BLaER1 treated with 17β-estradiol and CSF1 and Interleukin-3, amounts not matched to agents 10 nM and 100 nM (cell line): ENCODE results near the gene SLC50A1.

ENCODE experiments used
- H3K27ac ChIP-seq, 11 experiments: shearing (Covaris generic); formaldehyde crosslinking; 2 replicates each; pipeline ENCODE4 v1.8.1; 2022
- H3K27me3 ChIP-seq, 11 experiments: shearing (Covaris generic); formaldehyde crosslinking; 2 replicates each; pipeline ENCODE4 v1.8.1; 2022
- H3K36me3 ChIP-seq, 11 experiments: shearing (Covaris generic); formaldehyde crosslinking; 2 replicates each; pipeline ENCODE4 v1.8.1; 2022
- H3K4me1 ChIP-seq, 10 experiments: shearing (Covaris generic); formaldehyde crosslinking; 2 replicates each; pipeline ENCODE4 v1.8.1; 2022
- H3K4me2 ChIP-seq, 11 experiments: shearing (Covaris generic); formaldehyde crosslinking; 2 replicates each; pipeline ENCODE4 v1.8.1; 2022
- H3K4me3 ChIP-seq, 10 experiments: shearing (Covaris generic); formaldehyde crosslinking; 2 replicates each; pipeline ENCODE4 v1.8.1; 2022
- H3K9ac ChIP-seq, 11 experiments: shearing (Covaris generic); formaldehyde crosslinking; 2 replicates each; pipeline ENCODE4 v1.8.1; 2022
- H3K9me3 ChIP-seq, 11 experiments: shearing (Covaris generic); formaldehyde crosslinking; replicated peaks in 1 of 11; 2 replicates each; pipeline ENCODE4 v1.8.1; 2022
- H4K20me1 ChIP-seq, 11 experiments: shearing (Covaris generic); formaldehyde crosslinking; 2 replicates each; pipeline ENCODE4 v1.8.1; 2022
- Cebpa-rat ChIP-seq, 11 experiments: shearing (Covaris generic); IDR thresholded peaks; 2 replicates each; pipeline ENCODE4 v1.8.1; 2022

SLC50A1 gene

DNA sequence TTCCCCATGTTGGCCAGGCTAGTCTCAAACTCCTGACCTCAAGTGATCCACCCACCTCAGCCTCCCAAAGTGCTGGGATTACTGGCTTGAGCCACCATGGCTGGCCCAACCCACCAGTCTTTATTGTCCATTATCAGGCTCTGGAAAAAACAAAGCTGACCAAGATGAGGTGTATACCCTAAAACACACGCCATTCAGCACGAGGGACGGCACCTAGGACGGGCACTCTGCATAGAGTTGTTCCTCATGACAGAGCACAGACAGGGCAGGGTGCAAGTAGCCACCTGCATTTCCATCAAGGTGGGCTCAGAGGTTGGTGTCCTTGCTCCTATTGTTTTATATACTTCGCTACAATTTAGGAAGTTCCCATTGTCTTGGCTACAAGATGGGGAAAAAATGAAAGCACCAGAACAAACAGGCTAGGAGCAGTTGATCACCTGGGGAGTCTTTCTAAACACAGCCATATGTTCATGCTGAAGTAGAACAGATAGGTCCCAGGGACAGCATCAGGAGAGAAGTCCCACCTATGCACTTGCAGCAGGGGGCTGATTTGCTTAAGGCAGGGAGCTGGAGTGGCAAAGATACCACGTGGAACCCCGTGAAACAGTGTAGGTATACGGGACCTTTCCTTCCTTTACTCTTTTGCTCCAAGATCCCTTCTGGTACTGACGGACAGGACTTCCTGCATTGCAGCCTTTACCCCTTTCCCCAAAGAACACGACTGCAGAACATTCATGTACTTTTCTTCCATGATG is 33.0 kb downstream of the SLC50A1 start:
- Histone ChIP-seq H4K20me1 (peaks cover 0 to 21% (median 0%) of the 10 kb centered on the region in 11 experiments; a peak in 5 of 22 replicates), H3K27me3 (no peaks in the 10 kb centered on the region), H3K36me3 (peaks cover 26 to 37% (median 31%) of the 10 kb centered on the region in 11 experiments), H3K27ac (no peak overlapping the region), H3K4me1 (peaks cover 32 to 57% (median 52%) of the 10 kb centered on the region in 10 experiments), H3K4me2 (peak overlapping the region in 6 of 11 experiments; percentile 79 to 94 (median 88); a peak in 5 of 22 replicates), H3K4me3 (no peak overlapping the region), H3K9me3 (peaks cover 6 to 11% (median 9%) of the 10 kb centered on the region in 11 experiments; a peak in 13 of 22 replicates), H3K9ac (no peak overlapping the region)
- no peak for TF ChIP-seq Cebpa-rat (IDR thresholded peaks at IDR 0.05)

DNA sequence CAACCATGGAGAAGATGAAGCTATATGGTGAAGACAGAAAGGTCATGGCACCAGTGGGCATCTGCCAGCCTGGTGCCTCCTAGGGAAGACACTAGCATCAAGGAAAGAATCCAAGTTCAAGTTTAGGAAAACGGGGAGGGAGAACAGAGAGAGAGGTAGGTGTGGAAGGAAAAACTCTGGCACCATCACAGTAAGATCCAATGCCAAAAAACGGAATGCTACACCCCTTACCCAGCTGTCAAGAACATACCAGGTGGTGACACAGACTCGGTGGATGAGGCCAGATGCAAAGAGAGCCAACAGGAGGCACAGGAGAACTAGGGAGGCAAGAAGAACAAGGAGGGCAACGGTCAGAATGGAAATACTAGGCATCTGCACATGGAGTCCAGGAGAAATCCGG is 33.9 kb downstream of the SLC50A1 start:
- Histone ChIP-seq H3K9me3 (peaks cover 3 to 5% (median 4%) of the 10 kb centered on the region in 11 experiments; a peak in 13 of 22 replicates), H4K20me1 (peaks cover 0 to 21% (median 0%) of the 10 kb centered on the region in 11 experiments; a peak in 5 of 22 replicates), H3K27me3 (no peaks in the 10 kb centered on the region), H3K27ac (no peak overlapping the region), H3K4me2 (no peak overlapping the region), H3K9ac (peak overlapping the region in 1 of 11 experiments; percentile 29; a peak in 1 of 22 replicates), H3K4me1 (peaks cover 32 to 63% (median 56%) of the 10 kb centered on the region in 10 experiments), H3K4me3 (no peak overlapping the region), H3K36me3 (peaks cover 26 to 37% (median 31%) of the 10 kb centered on the region in 11 experiments)
- TF ChIP-seq Cebpa-rat (IDR thresholded peaks at IDR 0.05) = no peak

DNA sequence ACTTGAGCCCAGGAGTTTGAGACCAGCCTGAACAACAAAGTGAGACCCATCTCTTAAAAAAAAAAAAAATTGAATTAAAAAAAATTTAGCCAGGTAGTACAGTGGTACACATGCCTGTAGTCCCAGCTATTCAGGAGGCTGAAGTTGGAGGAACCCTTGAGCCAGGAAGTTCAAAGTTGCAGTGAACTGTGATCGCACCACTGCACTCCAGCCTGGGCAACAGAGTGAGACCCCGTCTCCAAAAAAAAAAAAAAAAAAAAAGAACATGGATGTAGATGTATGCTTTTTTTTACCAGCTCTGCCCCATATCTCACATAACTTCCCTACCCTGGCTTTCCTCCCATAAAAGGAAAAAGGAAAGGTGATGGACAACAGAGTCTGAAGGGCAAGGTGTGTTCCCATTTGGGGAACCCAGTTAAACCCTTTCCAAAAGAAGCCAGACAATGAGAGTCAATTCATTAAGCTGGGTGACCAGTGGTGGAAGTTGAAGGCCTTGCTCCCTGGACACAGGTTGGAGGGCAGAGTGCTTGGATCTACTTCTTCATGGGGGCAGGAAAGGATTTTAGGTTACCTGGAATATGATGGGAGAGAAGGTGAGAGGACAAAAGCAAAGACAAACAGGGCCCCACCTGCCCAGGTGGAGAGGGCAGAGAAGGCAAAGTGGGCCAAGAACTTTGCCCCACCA is 34.6 kb downstream of the SLC50A1 start:
- H3K27me3 ChIP-seq = no peaks in the 10 kb centered on the region
- TF ChIP-seq Cebpa-rat (IDR thresholded peaks at IDR 0.05) = no peak
- peaks cover 0 to 21% (median 0%) of the 10 kb centered on the region in 11 experiments; a peak in 5 of 22 replicates for H4K20me1 ChIP-seq
- no peak overlapping the region for H3K4me2 ChIP-seq
- peaks cover 26 to 37% (median 31%) of the 10 kb centered on the region in 11 experiments for H3K36me3 ChIP-seq
- H3K9ac ChIP-seq = peak overlapping the region in 5 of 11 experiments; percentile 26 to 95 (median 92); a peak in 2 of 22 replicates
- H3K4me1 ChIP-seq = peaks cover 38 to 66% (median 61%) of the 10 kb centered on the region in 10 experiments
- no peaks in the 10 kb centered on the region for H3K9me3 ChIP-seq
- no peak overlapping the region for H3K4me3 ChIP-seq
- no peak overlapping the region for H3K27ac ChIP-seq

DNA sequence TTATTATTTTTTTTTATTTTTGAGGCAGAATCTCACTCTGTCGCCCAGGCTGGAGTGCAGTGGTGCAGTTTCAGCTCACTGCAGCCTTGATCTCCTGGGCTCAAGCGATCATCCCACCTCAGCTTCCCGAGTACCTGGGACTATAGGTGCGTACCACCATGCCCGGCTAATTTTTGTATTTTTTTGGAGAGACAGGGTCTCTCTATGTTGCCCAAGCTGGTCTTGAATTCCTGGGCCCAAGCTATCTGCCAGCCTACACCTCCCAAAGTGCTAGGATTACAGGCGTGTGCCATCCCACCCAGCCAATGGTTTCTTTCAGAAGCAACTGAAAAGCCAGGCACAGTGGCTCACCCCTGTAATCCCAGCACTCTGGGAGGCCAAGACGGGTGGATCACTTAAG is 35.2 kb downstream of the SLC50A1 start:
- no peak for TF ChIP-seq Cebpa-rat (IDR thresholded peaks at IDR 0.05)
- H3K36me3 ChIP-seq = peaks cover 26 to 37% (median 31%) of the 10 kb centered on the region in 11 experiments
- H3K27ac ChIP-seq = no peak overlapping the region
- 0 out of 22 replicates have a peak overlapping the region, but pooled peaks of 1 of the 11 experiments have one; percentile 98 for H3K4me2 ChIP-seq
- H4K20me1 ChIP-seq = peaks cover 0 to 21% (median 0%) of the 10 kb centered on the region in 11 experiments; a peak in 5 of 22 replicates
- H3K4me1 ChIP-seq = peaks cover 43 to 66% (median 61%) of the 10 kb centered on the region in 10 experiments
- H3K27me3 ChIP-seq = no peaks in the 10 kb centered on the region
- H3K9me3 ChIP-seq = no peaks in the 10 kb centered on the region
- no peak overlapping the region for H3K4me3 ChIP-seq
- peak overlapping the region in 9 of 11 experiments; percentile 9 to 95 (median 92); a peak in 11 of 22 replicates for H3K9ac ChIP-seq

DNA sequence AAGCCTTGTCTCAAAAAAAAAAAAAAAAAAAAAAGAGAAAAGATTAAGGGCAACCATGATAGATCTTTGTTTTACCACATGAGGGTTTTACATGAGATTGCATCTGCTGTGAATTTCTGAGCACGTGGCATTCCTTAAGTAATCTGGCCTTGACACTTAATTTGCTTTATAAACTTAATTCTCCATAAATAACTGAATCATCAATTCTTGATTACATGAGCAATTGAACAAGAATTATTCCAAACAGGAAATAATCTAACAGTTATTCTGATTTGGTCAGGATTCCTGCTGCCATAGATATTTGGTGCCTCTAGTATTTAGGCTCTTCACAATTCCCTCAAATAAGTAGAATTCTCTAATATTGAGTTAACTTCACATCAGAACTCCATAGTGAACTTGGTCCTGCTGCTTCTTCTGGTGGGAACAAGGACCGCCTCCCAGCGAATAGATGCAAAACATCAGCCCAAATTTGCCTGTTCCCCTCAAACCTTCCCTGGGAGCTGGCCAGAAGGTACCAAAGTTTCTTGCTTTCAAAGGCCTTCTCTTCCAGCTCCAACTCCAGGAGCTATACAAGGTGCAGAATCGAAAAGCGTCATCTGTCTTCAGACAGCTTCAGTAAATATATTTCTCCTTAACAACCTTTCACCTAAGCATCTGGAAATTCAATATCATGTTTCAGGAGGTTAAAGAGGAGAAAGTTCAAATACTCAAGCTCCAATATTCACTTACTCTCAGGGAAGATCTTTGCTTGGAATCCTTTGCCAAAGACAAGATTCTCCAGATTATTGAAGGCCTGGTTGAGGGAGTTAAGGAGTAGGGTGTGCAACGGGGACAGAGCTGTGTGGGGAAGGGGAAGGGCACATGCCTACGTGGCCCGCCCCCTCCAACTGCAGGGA is 36.4 kb downstream of the SLC50A1 start:
- Histone ChIP-seq H3K36me3 (peaks cover 29 to 42% (median 35%) of the 10 kb centered on the region in 11 experiments), H3K4me2 (peak overlapping the region; percentile 90 to 99 (median 97)), H3K4me1 (peaks cover 45 to 67% (median 62%) of the 10 kb centered on the region in 10 experiments), H3K27ac (peak overlapping the region; percentile 84 to 95 (median 91); a peak in 20 of 22 replicates), H3K9me3 (no peaks in the 10 kb centered on the region), H4K20me1 (peaks cover 0 to 21% (median 0%) of the 10 kb centered on the region in 11 experiments; a peak in 5 of 22 replicates), H3K9ac (peak overlapping the region; percentile 86 to 97 (median 92)), H3K4me3 (peak overlapping the region; percentile 73 to 93 (median 84)), H3K27me3 (no peaks in the 10 kb centered on the region)
- no peak for TF ChIP-seq Cebpa-rat (IDR thresholded peaks at IDR 0.05)

DNA sequence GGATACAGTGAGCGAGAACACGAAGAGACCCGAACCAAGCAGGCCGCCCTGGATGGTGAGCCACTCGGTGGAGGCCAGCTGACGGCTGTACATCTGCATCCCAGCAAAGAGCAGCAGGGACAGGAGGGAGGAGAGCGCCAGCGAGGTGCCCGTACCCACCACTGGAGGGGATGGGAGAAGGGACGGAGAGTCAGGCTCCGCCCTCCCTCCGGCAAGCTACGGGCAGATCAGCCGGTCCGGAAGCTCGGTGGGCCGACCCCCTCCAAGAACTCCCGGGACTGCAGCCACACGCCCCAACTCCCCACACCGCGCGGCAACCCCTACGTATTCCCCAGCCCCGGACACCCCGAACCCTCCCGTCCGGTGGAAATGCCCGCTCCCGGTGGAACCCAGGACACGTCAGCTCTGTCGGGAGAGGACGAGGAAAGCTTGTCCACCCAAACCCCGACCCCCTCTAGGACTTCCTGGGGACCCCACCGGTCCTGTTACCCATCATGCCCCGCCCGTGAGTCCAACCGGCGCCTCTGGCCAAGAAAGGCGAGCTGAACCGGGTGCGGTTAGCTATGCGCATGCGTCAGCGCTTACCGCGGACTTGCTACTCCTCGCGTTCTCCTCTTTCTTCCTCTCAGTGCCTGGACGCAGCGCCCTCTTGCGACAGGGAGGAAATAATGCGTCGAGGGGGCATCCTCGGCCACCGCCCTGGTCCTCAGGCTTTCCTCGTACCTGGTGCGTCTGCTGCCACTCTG is 37.3 kb downstream of the SLC50A1 start, which contains the start of gene KRTCAP2:
TSS of gene KRTCAP2 (minus strand) at position 573 of the 746 bp plus-strand sequence. CDS start at position 493, 80 bp downstream.
- Histone ChIP-seq H3K4me3 (peak within 1 kb of the TSS; percentile 73 to 93 (median 84)), H4K20me1 (peaks cover 0 to 21% (median 0%) of the 10 kb centered on the region in 11 experiments; a peak in 5 of 22 replicates), H3K27me3 (no peaks in the 10 kb centered on the region), H3K9ac (peak within 1 kb of the TSS; percentile 86 to 97 (median 92)), H3K4me1 (peaks cover 47 to 68% (median 62%) of the 10 kb centered on the region in 10 experiments), H3K9me3 (no peaks in the 10 kb centered on the region), H3K27ac (peak within 1 kb of the TSS; percentile 84 to 95 (median 91)), H3K4me2 (peak within 1 kb of the TSS; percentile 90 to 99 (median 97)), H3K36me3 (peaks cover 37 to 50% (median 43%) of the 10 kb centered on the region in 11 experiments)
- TF ChIP-seq Cebpa-rat (IDR thresholded peaks at IDR 0.05) = no peak

DNA sequence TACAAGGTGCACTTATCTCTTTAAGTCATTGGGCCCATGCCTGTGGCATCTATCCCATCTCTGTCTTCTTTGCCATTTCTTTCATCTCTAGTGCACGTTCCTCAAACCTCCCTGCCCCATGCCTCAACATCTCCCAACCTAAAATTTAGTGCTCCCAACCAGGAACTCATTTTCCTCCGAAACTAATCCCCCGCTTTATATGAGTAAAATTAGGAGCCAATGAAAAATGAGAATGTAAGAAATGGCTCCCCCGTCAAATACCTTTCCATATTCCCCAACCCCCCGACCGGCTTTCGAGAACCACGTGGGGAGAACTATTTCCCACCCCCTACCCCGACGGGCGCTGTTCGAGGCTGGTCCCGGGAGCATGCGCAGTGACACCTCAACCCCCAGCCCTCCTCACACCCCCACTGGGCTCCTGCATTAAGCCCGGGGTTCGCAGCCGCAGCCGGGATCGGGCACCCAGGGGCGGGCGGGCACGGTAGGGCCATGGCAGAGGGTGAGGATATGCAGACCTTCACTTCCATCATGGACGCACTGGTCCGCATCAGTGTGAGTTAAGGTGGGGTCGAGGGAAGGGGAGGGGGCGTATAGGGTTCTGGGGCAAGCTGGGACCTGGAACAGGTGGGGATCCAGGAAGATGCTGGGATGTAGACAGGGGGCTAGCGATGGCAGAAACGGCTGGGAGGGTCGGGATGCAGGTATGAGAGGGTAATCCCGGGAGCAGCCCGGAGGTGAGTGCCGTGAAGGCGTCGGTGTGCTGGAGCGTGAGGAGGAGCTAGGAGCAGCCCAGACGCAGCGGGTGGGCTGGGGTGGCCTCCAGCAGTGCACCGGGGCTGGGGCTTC is 38.0 kb downstream of the SLC50A1 start, which contains the start of gene TRIM46:
TSS of gene TRIM46 (plus strand) at position 372 of the 846 bp plus-strand sequence. CDS start at position 490, 118 bp downstream.
- H3K27ac ChIP-seq = peak within 1 kb of the TSS; percentile 84 to 95 (median 91)

More for the DNA sequence above, 38.0 kb downstream of the SLC50A1 start, which contains the start of gene TRIM46:
- peaks cover 0 to 15% (median 0%) of the 10 kb centered on the region in 11 experiments; a peak in 5 of 22 replicates for H4K20me1 ChIP-seq
- H3K9ac ChIP-seq = peak within 1 kb of the TSS; percentile 86 to 97 (median 92)
- H3K4me3 ChIP-seq = peak within 1 kb of the TSS; percentile 73 to 93 (median 84)
- peak within 1 kb of the TSS; percentile 90 to 99 (median 97) for H3K4me2 ChIP-seq
- no peaks in the 10 kb centered on the region for H3K27me3 ChIP-seq
- no peaks in the 10 kb centered on the region for H3K9me3 ChIP-seq
- TF ChIP-seq Cebpa-rat (IDR thresholded peaks at IDR 0.05) = no peak
- peaks cover 46 to 69% (median 58%) of the 10 kb centered on the region in 10 experiments for H3K4me1 ChIP-seq
- H3K36me3 ChIP-seq = peaks cover 41 to 56% (median 47%) of the 10 kb centered on the region in 11 experiments
